ENCODE results near the gene MARK3.

The MARK3 gene

DNA sequence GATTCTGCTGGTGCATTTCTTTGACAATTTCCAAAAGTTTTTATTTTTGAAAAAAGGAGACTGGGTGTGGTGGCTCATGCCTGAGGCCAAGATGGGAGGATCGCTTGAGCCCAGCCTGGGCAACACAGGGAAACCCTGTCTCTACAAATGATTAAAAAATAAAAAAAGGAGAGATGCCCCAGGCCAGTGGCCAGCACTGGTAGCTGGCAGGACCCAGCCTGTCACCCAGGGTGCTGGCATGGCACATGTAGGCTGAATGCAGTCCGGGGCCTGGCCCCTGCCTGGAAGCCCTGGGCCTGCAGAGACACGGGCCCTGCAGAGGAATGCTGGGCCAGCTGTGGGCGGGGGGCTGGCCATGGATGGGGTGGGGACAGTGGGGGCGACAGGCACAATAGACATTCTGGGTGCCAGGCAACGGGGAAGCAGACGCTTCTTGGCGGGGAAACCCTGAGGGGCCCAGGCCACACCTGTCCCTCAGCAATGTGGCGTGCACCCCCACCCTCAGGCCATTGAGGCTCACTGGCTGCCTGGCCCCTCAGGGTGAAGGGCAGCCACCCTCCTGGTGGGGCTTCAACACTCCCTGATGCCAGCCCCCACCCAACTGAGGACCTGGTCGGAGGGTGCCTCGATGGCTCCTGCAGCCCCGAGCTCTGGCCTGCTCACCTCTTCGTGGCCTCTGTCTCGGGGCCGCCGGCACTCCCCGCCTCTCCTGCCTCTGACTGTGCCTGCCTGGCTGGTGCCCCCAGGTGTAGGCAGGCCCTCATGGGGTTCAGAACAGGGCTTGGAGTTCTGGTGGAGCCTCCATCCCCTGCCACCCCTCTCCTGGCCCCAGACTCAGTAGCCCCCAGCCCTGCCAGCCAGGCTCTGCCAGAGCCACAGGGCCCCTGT, 155.8 kb downstream of the MARK3 start:
- ATAC-seq, result no peak

DNA sequence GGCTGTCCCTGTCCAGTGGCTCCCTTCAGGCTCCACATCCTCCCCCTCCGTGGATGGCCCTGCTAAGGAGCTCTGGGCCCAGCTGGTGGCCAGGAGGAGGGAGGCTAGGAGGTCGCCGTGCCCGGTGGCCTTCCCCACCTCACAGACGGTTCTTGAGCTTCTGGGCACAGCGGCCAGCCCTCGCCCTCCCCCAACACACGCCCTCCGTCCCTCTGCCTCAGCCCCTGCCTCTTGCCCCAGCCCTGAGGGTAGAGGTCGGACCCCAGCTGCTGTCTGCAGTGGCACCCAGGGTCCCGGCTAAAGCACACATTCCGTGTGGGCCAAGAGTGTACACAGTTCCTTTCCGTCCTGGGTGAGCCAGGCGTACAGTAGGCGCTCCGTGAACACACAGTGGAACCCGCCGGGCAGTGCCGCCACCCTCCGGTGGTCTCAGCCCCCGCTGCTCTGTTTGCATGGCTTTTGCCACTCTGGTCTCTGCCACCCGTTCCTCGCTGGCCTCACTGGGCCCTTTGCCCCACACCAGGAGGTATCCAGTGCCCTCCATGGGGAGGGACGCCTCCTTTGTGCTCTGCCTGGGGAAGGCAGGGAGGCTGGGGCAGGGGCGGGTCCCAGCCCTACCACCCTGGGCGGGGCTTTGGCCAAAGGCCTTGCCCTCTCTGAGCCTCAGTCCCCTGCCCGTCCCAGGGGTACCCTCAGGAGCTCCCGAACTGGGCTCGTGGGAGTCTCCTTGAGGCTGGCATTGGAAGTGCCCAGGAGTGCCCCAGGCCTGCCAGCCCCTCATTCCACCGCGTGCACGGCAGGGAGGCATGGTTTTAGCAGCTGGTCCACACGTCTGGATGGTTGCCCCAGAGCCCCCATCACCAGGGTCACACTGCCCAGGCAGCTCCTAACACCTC, 156.7 kb downstream of the MARK3 start:
- no peak for ATAC-seq

DNA sequence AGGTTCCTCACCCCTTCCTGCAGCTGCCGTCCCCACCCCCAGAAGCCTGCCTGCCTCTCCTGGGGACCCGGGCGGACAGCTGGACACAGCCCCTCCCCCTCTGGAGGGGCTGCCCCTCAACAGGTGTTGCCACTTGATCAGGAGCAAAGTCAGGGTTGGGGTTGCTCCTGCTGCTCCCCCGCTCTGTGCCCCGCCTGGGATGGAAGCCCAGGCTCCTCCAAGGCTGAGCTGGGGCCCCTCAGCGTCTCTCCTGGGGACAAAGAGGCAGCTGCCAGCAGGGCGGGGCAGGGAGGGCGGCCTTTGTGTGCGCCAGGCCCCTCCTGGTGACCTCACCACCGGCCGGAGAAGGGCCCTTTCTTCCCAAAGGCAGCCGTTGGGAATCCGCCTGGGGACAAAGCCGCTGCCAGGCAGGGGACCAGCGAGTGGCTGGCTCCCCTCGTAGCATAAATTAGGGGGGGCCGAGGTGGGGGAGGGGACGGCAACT, 157.4 kb downstream of the MARK3 start:
- no peak for ATAC-seq

DNA sequence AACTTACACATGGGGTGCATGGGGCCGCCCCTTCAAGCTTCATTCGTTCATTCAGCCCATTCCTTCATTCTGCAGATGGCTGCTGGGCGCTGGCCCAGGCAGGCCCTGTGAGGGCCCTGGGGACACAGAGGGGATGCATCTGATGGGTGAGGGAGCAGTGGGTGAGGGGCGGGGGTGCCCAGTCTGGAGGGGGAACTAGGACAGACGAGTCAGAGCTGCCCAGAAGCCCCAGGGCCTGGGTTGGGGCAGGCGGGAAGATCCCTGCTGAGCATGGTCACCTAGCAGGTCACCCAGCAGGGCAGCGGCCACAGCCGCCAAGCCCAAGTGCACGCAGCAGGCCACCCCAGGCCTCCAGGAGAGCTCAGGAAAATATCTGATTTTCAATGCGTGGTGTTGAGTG, 157.9 kb downstream of the MARK3 start:
- ATAC-seq, result no peak

DNA sequence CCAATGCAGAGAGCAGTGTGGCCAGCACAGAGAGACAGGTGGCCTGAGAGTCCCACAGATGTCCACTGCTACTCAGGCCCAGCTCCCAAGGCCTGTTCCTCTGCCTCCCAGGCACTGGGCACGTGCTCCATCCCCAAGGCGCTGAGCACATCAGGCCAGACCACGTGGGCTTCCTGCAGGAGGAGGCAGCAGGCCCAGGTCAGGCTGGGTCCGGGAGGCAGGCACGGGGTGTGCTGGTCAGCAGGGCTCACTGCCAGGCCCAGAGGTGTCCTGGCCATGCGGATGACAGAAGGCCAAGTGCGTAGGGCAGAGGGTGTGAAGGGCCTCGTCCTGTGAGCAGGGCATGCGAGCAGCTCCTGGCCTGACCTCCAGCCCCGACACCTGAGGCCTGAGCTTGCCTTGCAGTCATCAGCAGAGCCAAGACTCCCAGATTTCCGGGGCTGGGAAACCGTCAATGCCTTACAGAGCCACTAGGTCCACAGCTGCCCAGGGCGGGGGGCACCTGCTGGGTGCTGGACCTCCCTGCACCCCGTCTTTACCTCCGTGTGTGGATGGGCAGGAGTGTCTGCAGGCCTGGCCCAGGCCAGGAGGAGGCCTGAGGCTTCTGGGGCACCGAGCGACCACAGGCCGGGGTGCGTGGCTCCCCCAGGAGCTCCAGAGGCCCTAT, 158.6 kb downstream of the MARK3 start:
- ATAC-seq, result no peak

DNA sequence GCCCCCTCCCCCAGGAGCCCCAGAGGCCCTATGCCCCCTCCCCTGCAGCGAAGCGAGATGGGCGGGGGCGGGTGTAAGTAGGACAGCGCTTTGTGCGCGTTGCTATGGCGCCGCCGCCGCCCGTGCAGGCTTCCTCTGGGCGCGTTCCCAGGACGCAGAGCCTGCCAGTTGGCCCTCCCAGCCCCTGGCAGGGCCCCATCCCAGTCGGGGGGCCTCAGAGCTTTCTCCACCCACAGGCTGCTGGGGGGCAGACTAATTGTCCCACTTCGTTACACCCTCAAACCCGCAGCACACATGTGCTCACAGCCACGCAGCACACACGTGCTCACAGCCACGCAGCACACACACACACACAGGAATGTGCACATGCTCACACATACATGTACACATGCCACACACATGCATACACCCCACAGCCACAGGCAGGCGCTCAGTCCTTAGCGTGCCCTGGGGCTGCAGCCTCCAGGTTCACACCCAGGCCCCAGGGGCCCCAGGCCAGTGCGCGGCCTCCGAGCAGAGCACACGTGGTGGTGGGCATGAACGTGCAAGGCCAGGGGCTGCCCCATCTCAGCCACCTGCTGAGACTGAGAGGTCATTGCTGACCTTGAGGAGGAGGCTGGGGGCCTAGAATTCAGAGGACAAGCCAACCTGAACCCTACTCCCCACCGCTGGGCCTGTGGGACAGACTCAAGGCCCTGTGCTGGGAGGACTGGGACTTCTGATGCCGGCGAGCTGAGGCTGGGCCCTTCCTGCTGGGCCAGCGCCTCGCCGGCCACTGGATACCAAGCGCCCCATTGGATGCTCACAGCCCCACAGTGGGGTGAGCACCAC, 159.4 kb downstream of the MARK3 start:
- ATAC-seq, result no peak

DNA sequence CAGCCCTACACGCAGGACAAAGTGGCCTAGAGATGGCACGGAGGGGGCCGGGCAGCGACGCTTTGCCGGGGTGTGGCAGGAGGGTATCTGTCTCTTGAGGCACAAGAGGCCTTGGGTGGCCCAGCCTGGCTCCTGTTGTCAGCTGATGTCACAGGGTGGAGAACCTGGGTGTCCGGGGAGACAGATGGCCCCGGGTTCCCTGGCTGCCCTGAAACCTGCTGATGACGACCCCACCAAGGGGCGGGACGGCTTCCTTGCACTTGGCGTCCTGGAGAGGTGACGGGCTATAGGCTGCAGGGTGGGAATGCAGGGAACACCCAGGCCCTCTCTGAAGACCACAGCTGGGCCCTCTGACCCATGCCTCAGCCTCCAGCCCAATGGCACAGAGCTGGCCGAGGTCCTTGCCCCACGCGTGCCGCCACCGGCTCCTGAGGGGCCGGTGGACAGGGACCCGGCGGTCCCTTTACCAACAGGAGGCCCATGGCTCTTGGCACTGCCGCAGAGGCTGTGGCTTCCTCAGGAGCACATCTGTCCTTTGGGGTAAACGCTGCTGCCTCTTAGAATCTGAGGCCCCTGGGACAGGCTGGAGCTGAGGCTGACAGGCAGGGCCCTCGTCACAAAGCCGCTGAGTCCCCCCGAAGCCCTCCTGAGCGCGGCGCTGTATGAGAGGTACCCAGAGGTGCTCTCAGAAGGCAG, 160.2 kb downstream of the MARK3 start:
- no peak for ATAC-seq

DNA sequence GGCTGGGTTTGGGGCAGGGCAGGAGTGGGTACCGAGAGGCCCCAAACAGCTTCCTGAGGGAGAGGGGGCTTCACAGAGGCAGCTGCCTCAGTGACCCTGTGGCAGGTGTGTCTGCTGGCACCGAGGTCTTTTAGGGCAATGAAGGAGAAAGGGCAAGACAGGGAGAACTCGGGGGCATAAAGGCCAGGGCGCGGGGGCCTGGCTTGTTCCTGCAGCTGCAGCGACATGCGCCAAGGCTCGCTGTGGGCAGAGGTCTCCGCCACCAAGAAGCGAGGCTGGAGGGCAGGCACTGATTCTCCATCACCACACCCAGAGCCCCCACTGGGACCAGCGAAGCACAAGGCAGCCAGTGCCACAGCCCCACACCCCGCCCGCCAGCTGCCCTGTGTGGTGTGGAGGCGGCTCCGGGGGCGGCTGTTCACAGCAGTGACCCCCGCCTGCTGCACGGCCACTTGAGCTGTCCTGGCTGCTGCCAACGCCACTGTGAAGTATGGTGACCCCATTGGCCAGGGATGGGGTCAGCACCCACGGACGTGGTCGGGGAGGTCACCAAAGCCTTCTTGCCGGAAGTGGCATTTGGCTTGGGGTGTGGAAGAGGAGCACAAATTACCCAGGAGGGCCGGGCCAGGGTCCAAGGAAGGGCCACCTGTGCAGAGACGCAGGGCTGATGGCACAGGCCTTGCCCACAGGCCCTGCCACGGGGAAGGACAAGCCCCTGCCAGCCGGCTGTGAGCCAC, 160.9 kb downstream of the MARK3 start:
- no peak for ATAC-seq

DNA sequence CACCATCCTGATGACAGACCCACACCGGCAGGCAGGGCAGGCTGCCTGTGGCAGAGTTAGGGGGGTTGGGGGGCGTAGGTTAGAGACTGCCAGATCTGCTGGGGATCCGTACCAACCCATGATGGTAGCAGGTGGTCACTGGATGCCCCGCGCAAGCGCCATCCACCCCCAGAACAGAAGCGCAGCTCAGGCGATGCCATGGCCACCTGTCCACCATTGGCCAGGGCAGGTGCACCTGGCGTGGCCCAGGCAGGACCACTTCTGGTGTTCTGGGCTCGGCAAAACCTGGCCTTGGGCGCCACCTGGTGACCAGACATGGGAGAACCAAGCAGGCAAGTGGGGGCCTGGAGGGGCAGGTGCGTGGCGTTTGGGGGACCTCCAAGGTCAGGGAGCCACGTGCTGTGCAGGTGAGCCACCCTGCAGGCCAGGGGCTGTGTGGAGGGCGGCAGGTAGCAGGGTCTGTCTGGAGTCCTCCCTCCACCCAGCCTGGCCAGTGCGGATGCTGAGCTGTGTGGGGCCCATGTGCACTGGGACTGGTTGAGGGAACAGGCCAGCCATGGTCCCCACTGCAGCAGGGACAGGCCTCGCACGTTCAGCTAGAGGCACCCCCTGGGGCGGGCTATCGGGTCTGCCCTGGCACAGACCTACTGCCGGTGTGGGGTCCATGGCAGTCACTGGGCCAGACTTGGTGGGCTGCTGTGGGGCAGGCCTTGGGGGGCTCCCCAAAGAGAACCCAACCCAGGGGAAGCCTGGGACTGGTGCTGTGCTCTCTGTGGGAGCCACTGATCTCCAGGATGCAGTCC, 161.6 kb downstream of the MARK3 start:
- peak; percentile 70 to 82 for ATAC-seq

DNA sequence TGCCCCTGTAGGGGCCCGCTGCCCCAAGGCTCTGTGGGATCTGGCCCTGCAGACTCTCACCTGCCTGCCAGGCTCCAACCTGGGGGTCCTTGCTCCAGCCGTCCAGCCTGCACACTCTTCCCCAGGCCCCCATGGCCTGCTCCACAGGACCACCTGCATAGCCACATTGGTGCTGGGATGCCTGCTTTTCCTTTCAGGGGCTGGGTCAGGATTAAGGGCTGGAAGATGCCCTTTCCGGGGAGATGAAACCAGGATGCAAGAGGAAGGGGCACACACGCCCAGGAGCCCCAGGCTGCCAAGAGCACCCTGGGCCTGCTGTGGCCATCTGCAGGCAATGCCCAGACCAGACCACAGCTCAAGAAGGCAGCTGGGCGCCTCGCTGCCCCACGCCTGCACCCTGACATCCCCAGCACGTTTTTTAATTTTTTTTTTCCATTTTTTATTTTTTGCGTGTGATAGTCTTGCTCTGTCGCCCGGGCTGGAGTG, 162.3 kb downstream of the MARK3 start:
- ATAC-seq, result no peak

DNA sequence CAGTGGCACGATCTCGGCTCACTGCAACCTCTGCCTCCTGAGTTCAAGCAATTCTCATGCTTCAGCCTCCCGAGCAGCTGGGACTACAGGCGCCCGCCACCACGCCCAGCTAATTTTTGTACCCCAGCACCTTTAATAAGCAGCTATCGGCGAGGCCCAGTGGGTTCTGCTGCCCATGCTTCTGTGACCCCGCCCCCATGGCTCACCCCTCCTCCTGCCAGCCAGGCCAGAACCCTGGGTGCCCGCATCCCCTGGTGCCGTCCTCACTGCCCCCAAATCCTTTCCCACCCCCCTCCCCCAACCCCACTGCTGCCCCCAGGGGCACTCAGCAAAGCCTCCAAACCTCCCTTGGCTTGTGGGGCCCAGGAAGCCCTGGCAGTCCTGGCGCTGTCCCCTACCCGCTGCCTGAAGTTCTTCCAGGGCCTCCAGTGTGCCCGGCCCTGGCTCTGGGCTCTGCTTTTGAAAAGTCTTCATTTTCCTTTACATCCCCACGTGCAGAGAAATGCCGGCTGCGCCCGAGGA, 162.8 kb downstream of the MARK3 start:
- ATAC-seq, result no peak

DNA sequence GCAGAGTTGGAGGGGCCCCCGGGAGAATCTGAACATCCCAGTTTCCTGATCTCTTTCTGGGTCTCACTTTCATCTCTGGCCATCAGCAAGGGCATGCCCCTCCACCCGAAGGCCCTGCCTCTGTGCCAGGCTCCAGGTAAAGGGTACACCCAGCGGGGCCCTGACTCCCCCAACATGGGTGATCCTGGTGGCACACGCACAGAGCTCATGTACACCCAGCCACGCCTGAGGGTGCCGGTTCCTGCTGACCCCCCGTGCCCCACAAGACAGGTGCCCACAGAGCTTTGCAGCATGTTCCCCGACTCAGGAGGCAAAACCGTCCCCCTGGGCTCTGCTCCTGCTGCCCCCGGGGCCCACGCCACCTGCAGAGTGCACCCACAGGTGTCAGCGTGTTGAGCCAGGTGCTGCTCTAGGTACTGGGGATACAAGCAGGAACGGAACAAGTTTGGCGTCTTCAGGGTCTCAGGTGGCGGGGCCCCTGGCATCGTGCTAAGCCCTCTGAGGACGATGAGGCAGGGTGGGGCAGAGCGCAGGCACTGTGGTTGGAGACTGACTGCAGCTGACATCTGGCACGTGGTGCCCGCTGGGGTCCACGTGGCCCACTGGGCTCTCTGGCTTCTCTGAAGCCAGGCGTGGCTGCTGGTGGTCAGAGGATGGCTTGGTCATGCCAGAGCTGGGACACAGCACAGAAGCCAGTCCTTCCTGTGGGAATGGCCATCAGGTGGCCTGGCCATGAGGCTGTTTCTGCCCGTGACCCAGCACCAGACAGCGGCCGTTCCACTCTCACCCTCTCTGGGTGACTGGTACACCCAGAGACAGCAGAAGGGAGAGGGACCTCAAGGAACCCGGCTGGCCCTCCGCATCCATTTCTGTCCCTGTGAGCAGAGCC, 163.5 kb downstream of the MARK3 start:
- no peak for ATAC-seq

DNA sequence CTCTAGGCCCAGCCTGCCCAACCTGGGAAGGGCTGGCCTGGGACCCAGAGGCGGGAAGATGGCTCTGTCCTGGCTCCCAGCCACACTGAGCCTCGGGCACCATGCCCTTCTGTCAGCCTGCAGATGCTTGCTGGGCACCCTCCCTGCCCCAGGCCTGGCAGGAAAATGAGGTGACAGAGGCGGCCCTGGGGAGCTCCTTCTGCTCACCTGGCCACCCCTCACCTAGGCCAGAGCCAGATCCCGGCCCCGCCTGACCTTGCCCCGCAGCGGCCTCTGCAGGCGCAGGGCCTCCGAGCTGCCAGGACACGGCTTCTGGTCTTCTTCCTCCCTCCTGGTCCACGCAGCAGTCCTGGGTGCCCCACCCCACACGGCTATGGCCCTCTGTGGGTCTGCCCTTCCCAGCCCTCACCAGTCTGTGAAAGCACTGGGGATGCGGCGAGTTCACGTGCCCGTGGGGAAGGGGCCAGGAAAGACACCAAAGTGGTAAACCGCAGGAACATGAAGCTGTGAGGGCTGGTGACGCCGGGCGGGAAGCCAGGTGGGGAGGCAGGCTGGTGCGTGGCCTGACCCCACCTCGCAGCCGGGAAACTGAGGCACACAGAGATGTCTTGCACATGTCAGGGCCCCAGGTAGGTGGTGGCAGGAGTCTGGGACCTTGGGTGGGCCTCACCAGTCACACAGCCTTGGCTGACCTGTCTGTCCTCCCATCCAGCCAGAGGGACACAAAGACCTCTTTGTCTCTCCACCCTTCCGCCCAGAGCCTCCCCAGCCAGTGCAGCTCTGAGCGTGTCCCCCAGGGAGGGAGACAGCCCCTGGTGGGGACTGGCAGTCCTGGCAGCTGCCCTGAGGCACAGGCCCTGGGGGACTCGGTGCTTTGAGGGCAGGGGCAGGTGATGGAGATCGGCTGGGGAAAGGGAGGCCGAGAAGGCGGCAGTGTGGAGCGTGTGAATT, 164.4 kb downstream of the MARK3 start:
- ATAC-seq, result no peak

DNA sequence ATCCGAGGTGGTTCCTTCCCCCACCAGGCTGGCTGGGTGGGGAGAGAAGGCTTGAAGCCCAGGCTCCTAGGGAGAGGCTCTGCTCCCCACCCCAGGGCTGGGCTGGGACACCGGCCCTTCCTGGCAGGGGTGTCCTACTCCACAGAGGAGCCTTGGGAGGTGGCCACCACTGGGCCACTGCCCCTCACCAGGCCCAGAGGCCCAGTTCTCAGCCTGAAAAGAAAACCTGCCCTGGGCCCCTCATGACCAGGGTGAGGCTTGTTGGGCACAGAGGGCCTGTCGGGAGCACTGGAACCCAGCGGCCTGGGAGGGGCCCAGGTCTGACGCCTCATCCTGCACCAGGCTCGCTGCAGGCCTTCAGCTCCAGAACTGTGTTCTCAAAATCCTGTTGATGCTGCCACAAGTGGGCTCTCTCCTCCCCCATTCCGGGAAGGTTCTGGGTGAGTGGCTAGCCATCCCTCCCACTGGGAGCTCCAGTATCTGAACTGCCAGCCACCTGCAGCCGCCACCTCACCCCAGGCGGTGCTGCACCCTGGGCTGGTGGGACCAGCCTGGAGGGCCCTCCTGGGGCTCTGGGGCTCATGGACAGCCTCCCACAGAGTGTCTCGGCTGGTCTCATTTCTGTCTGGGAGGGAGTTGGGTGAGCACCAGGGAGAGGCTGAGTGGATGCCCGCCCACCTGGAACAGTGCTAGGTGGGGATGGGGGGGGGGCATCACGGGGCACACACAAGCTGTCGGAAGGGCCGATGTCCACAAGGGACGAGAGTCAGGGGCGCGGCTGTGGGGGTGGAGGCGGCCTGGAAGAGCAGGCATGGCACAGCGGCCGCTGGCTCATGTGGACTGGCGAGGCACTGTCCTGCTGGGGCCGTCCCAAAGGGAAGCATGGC, 165.5 kb downstream of the MARK3 start:
- no peak for ATAC-seq

DNA sequence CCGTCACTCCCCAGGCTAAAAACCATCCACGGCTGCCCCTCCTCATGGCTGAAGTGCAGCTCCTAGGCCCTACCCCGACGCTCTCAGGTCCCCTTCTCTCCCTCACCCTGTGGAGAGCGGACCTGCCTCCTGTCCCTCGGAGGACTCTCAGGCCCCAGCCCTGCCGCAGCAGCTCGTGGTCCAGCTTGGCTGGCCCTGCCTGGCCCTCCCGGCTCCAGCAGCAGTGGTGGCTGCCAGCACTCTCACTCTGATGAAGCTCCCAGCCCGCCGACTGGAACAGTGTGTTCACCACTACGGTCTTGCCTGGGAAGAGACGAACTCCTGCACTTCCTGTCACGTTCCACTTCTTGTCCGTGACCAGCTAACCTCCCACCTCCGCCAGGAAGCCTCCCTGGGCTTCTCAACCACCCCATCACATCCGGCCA, 166.1 kb downstream of the MARK3 start:
- ATAC-seq, result no peak

All from activated CD4-positive, CD25-positive, alpha-beta regulatory T cell treated with anti-CD3 and anti-CD28 coated beads, Interleukin-2, amount 50 U/mL, for 24 hours (primary cell).